ES-I3 (cell line): ENCODE measurements around the gene IVD.

ENCODE experiments used
- H3K36me3 ChIP-seq: 2 replicates; pipeline ENCODE4 v1.6.1; 2013; ENCODE audit warnings: mild to moderate bottlenecking, low read length, control low read depth, moderate library complexity; ENCODE audit not compliant: insufficient read depth
- H3K4me1 ChIP-seq: 2 replicates; pipeline ENCODE4 v1.6.1; 2013; ENCODE audit warnings: mild to moderate bottlenecking, control low read depth, low read length; ENCODE audit not compliant: insufficient read depth
- H3K9ac ChIP-seq: 2 replicates; pipeline ENCODE4 v1.6.1; 2013; ENCODE audit warnings: low read depth, mild to moderate bottlenecking, low read length, moderate library complexity
- H3K9me3 ChIP-seq: 2 replicates; pipeline ENCODE4 v1.6.1; 2013; ENCODE audit warnings: mild to moderate bottlenecking, low read length, moderate library complexity; ENCODE audit not compliant: control insufficient read depth, insufficient read depth

IVD gene

DNA sequence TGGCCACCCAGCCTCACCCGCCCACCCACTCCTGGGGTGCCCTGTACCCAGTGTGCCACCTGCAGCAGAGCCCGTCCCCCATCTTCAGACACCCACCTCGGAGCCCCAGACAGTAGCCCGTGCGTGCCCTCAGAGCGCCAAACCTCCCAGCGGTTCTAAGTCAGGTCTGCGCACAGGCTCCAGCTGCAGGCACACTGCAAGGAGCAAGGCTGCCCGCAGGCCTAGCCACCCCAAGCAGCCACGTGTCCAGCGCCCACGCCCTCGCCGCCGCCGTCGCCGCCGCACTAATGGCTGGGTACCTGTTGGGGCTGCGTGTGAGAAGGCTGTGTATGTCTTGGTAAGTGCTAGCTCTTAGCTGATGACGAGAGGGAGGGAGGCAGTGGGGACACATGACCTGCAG, 56.4 kb downstream of the IVD start:
- no peaks in the 10 kb centered on the region for H3K4me1 ChIP-seq
- peaks cover 16% of the 10 kb centered on the region for H3K36me3 ChIP-seq
- H3K9me3 ChIP-seq = no peaks in the 10 kb centered on the region
- H3K9ac ChIP-seq = no peak overlapping the region

DNA sequence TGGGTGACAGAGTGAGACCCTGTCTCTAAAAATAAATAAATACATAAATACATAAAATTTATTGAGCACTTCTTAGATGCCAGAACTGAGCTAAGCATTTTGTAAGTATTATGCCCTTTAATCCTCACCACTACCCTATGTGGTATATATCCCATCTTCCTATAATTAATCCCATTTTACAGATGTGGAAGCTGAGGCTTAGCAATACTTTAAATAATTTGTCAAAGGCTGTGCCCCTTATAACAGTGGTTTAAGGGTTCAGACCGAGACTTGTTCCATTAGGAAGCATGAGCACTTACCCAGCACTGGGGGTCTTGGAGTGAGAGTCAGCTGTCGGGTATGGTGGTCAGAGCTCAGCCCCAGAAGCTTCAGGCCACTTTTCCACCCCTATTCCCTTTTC, 57.7 kb downstream of the IVD start:
- no peak overlapping the region for H3K9ac ChIP-seq
- H3K36me3 ChIP-seq = peaks cover 16% of the 10 kb centered on the region
- no peaks in the 10 kb centered on the region for H3K4me1 ChIP-seq
- H3K9me3 ChIP-seq = no peaks in the 10 kb centered on the region

DNA sequence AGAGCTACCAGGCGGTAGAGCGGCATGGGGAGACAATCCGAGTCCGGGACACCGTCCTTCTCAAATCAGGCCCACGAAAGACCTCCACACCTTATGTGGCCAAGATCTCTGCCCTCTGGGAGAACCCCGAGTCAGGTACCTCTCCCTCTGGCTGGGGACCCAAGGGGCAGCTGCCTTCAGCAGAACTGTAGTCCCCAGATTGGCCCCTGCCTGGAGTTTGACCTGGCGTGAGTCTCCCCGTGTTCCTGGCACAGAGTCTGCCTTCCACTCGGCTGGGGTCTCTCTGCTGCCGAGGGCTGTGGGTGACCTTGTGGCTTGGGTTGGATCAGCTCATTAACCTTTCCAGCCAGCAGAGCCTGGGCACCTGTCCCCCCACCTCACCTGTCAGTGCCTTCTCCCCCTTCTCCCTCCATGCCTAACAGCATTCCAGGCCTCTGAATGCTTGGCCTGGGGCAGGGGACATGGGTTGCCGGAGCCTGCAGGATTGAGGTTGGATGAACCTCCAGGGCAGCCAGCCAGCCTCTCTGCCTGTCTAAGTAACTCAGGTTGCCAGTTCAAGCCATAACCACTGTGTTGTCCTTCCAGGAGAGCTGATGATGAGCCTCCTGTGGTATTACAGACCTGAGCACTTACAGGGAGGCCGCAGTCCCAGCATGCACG, 58.4 kb downstream of the IVD start:
- H3K36me3 ChIP-seq = peaks cover 16% of the 10 kb centered on the region
- H3K9ac ChIP-seq = no peak overlapping the region
- no peaks in the 10 kb centered on the region for H3K4me1 ChIP-seq
- H3K9me3 ChIP-seq = no peaks in the 10 kb centered on the region

DNA sequence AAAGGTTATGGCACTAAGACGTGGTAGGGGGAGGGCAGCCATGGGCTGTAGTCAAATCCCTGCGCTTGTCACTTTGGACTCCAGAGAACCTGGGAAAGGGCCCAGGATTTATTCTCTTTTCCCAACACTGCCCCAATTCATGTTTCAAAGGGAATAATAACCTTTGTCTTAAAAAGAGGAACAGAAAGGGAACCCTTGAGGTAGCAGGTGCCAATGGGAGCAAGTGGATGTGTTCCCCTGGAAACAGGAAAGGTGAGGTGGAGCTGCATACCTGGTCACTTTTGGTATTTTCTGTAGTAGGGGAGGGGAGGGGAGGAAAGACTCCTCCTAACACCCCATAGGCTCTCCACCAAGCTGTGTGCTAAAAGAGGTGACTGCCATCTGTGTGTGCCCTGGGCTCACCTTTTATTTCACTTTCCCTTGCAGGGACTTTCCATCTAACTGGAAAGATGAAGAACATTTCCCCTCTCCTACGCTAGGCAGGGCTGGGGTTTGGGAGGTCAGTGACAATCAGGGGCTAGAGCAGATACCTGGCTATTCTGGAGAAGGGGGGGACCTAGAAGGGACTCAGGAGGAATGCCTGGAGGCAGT, 59.1 kb downstream of the IVD start:
- H3K9me3 ChIP-seq = no peaks in the 10 kb centered on the region
- no peak overlapping the region for H3K9ac ChIP-seq
- H3K4me1 ChIP-seq = no peaks in the 10 kb centered on the region
- peaks cover 16% of the 10 kb centered on the region for H3K36me3 ChIP-seq

DNA sequence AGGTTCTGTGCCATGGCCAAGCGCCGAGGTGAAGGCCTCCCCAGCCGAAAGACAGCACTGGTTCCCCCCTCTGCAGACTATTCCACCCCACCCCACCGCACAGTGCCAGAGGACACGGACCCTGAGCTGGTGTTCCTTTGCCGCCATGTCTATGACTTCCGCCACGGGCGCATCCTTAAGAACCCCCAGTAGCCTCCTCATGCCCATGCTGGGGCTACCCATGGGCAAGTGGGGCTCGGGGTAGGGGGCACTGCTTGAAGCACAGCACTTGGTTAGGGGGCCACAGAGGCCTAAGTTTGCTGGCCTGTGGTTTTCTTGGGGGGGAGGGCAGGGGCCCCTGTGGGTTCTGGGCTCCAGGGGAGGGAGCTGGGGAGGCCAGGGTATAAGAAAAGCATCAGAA, 60.3 kb downstream of the IVD start:
- Histone ChIP-seq H3K36me3 (peaks cover 14% of the 10 kb centered on the region), H3K9ac (no peak overlapping the region), H3K9me3 (no peaks in the 10 kb centered on the region), H3K4me1 (peaks cover 6% of the 10 kb centered on the region; the same call in 1 of the 2 replicates)

DNA sequence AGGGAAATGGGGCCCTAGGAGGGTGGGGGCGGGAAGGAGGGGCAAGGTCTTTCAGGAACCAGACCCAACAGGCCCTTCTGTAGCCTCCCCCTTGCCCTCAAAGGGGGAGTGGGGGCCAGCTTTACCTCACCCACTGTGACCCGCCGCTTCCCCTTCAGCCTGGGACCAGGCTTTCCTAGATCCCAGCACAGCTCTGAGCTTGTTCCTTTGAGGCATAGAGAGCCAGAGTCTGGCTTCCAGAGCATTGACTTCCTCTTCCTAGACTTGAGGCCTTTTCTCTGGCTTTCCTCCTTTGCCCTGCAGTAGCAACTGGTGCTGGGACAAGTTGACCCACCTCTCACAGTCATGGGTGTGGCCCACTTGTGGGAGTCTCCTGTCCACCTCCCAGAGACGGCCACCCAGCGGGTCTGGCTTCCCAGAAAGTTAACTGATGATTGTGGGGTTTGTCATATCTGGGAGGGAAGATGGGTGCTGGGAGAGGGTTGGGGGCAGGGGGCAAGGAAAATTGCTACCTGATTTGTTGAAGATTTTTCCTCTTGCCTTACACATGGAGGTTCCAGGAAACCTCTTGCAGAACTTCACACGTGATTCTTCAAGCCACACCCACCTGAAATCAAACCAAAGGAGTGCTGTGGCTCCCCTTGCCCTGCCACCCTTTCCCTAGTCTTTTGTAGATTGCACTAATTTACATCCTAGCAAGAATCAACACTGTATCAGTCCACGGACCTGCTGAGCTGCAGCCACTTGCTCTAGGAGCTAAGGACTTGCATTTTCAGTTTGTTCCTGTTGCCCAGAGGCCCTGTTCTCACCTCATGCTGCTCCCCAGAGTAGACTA, 61.0 kb downstream of the IVD start:
- Histone ChIP-seq H3K9ac (no peak overlapping the region), H3K36me3 (peaks cover 13% of the 10 kb centered on the region), H3K4me1 (peaks cover 6% of the 10 kb centered on the region; the same call in 1 of the 2 replicates), H3K9me3 (no peaks in the 10 kb centered on the region)

DNA sequence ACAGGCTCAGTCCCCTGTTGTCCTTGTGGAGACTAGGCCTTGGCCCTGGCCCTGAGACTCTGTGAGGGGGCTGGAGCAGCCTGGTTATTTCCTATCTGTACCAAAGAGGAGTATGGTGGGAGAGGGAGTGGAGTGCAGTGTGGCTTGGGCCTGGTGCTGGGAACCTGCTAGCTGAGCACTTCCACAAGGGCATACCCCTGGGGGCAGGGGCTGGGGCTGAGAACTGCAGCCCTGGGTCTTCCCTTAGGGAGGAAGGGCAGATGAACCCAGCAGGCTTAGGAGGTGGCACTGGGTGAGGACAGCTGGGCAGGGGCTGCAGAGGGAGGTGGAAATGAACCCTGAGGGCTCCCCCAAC, 61.6 kb downstream of the IVD start:
- Histone ChIP-seq H3K9me3 (no peaks in the 10 kb centered on the region), H3K4me1 (peaks cover 9% of the 10 kb centered on the region; the same call in 1 of the 2 replicates), H3K9ac (no peak overlapping the region), H3K36me3 (peaks cover 12% of the 10 kb centered on the region)

DNA sequence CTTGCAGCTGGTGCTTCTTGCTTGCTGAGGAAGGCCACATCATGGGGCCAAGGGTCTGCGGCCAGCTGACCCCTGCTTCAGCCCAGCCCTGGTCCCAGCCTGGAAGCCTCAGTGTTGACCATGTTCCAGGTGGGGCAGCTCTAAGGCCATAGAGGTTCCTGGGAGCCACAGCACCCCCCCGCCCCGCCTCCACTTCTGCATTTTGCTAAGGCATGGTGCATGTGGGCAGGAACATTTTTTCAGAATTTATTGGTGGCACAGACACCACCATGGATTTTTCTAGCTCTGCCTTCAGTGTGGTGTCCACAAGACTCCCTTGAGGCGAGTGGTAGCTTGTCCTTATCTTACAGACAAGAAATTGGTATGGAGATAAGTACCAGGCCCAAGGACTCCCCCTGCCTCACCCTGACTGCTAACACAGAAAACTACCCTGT, 63.3 kb downstream of the IVD start:
- H3K9me3 ChIP-seq = no peaks in the 10 kb centered on the region
- no peak overlapping the region; the same call in 1 of the 2 replicates for H3K9ac ChIP-seq
- H3K36me3 ChIP-seq = peaks cover 8% of the 10 kb centered on the region; the same call in 1 of the 2 replicates
- H3K4me1 ChIP-seq = peaks cover 15% of the 10 kb centered on the region

DNA sequence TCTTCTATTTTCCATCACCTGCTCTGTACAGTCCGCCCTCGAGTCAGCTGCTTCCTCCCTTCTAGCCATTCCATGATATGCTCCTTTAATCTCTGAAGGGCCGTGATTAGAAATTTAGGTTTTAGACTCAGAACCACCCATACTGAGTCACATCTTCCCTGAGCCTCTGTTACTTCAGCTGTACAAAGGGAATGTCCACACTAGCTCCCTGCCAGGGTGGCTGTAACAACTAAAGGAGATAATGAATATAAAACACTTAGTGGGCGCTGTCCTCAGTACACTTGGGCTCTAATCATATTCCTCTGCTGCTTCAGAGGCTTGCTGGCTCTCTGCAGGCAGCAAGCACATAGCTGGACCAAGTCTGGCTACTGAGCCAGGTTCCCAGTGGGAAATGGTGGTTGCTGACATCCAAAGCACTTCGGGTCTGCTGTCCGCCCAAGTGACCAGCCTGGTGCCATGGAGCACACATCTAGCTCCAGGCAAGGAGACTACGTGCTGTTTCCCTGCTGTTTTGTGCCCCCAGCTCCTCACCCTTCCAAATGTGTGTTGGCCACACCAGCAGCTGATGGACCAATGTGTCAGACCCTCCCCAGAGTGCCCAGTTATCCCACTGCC, 64.3 kb downstream of the IVD start:
- no peaks in the 10 kb centered on the region for H3K9me3 ChIP-seq
- peak overlapping the region; percentile 38; the same call in 1 of the 2 replicates for H3K9ac ChIP-seq
- peaks cover 4% of the 10 kb centered on the region; the same call in 1 of the 2 replicates for H3K36me3 ChIP-seq
- H3K4me1 ChIP-seq = peaks cover 15% of the 10 kb centered on the region

DNA sequence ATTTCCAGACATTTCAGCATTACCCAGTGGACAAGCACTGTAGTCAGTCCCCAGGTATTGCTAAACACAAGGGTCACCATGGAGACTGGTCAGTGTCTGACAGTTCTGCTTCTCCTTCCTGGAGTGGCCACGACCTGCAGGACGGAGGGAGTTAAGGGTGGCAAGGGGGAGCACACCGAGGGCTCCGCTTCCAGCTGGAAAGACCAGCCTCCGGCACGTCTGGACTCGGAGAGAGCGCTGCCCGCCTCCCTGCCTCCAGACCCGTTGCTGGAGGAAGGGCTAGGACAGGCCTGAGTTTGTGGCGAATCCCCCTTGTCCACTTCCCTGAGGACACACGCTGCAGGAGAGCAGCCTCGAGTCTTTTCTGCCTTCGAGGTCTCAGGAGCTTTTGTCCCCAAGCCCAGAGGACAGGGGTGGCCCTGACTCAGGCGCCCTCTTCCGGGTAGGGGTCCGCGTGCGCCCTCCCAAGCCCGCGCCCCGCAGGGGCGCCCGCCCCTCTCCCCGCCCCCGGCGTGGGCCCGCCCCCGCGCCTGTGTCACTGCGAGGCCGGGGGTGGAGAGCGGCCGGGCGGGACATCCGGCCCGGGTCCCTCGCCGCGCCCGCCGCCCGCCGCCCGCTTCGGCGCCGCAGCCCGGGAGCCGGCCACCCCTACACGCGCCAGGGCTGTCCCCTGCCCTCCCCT, 65.0 kb downstream of the IVD start, which contains the start of gene CHST14:
Gene CHST14 (plus strand): TSS at position 562 of the 682 bp plus-strand sequence. CDS start 230 bp downstream, outside the sequence.
- Histone ChIP-seq H3K9me3 (no peaks in the 10 kb centered on the region), H3K36me3 (peaks cover 1% of the 10 kb centered on the region; the same call in 1 of the 2 replicates), H3K9ac (peak within 1 kb of the TSS; percentile 77), H3K4me1 (peaks cover 15% of the 10 kb centered on the region)
